ENCODE results near the gene TP53INP2.

The TP53INP2 gene

DNA sequence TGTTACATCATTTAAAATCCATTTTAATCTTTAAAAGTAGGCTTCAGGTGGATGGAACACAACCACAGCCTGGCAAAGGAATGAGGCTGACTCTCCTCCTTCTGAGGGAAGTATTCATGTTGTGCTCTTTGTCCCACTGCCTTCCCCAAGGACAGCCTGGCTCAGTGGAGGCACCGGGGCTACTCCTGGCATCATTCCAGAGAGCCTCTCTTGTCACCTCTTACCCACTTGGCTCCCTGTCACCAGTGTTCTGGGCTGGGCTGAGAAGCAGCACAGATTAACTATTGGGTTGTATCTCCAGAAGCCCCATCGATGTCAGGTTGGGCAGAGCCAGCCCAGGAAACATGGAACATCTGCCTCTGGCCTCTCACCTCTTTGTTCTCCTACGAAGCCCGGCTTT is 10.7 kb upstream of the TP53INP2 start:
- Histone ChIP-seq H3K4me3 (ENCODE audit: low read depth, low read length) (no peak overlapping the region), H3K36me3 (ENCODE audit: control insufficient read depth in 2 of 2, insufficient read depth in 1 of 2, low read length in 2 of 2) (no peaks in the 10 kb centered on the region), H3K27ac (ENCODE audit: extremely low read depth, low read depth, low read length) (no peak overlapping the region), H3K9me3 (ENCODE audit: control insufficient read depth, insufficient read depth, low read depth, low read length) (no peaks in the 10 kb centered on the region), H3K4me1 (ENCODE audit: control insufficient read depth, insufficient read depth, low read length) (no peaks in the 10 kb centered on the region)
- ChIA-PET CTCF (interaction anchor here (0.6 kb wide), 1 partner anchor 10 kb away, joined by 4 read pairs; no protein-coding TSS in a partner anchor), POLR2A (no interaction called here)
- TF ChIP-seq ZNF792 (tag by site-specific recombination; IDR thresholded peaks at IDR 0.05) (no peak), ZNF169 (tag by site-specific recombination; IDR thresholded peaks at IDR 0.05) (no peak), ZNF449 (tag by site-specific recombination; IDR thresholded peaks at IDR 0.05) (0 out of 2 replicates have a peak, but pooled peaks have one; percentile 31)

- Histone ChIP-seq H3K36me3 (ENCODE audit: control insufficient read depth in 2 of 2, insufficient read depth in 1 of 2, low read length in 2 of 2) (no peaks in the 10 kb centered on the region), H3K9me3 (ENCODE audit: control insufficient read depth, insufficient read depth, low read depth, low read length) (no peaks in the 10 kb centered on the region), H3K27ac (ENCODE audit: extremely low read depth, low read depth, low read length) (no peak overlapping the region), H3K4me1 (ENCODE audit: control insufficient read depth, insufficient read depth, low read length) (peaks cover 10% of the 10 kb centered on the region), H3K4me3 (ENCODE audit: low read depth, low read length) (no peak overlapping the region)
- ChIA-PET POLR2A (interaction anchor here (0.9 kb wide), 1 partner anchor 25 kb away, joined by 3 read pairs; the partner anchor contains the start of gene PIGU), CTCF (interaction anchor here (0.6 kb wide), 1 partner anchor 14 kb away, joined by 4 read pairs; no protein-coding TSS in a partner anchor)
- TF ChIP-seq ZBTB21 (tag by site-specific recombination; IDR thresholded peaks at IDR 0.05): no peak
- no peak for TF ChIP-seq PATZ1 (tag by site-specific recombination; IDR thresholded peaks at IDR 0.05)
- no peak for TF ChIP-seq ZBTB48 (tag by site-specific recombination; IDR thresholded peaks at IDR 0.05)
- TF ChIP-seq, protein P1, sequence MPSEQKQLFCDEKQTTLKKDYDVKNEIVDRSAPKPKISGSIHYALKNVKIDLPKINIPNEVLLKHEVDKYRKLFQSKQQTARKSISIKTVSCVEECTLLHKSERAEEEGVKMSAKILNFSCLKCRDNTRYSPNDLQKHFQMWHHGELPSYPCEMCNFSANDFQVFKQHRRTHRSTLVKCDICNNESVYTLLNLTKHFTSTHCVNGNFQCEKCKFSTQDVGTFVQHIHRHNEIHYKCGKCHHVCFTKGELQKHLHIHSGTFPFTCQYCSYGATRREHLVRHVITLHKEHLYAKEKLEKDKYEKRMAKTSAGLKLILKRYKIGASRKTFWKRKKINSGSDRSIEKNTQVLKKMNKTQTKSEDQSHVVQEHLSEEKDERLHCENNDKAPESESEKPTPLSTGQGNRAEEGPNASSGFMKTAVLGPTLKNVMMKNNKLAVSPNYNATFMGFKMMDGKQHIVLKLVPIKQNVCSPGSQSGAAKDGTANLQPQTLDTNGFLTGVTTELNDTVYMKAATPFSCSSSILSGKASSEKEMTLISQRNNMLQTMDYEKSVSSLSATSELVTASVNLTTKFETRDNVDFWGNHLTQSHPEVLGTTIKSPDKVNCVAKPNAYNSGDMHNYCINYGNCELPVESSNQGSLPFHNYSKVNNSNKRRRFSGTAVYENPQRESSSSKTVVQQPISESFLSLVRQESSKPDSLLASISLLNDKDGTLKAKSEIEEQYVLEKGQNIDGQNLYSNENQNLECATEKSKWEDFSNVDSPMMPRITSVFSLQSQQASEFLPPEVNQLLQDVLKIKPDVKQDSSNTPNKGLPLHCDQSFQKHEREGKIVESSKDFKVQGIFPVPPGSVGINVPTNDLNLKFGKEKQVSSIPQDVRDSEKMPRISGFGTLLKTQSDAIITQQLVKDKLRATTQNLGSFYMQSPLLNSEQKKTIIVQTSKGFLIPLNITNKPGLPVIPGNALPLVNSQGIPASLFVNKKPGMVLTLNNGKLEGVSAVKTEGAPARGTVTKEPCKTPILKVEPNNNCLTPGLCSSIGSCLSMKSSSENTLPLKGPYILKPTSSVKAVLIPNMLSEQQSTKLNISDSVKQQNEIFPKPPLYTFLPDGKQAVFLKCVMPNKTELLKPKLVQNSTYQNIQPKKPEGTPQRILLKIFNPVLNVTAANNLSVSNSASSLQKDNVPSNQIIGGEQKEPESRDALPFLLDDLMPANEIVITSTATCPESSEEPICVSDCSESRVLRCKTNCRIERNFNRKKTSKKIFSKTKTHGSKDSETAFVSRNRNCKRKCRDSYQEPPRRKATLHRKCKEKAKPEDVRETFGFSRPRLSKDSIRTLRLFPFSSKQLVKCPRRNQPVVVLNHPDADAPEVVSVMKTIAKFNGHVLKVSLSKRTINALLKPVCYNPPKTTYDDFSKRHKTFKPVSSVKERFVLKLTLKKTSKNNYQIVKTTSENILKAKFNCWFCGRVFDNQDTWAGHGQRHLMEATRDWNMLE (tag by site-specific recombination; conservative IDR thresholded peaks at IDR 0.05; ENCODE audit: low read depth): no peak
- TF ChIP-seq, protein P2, sequence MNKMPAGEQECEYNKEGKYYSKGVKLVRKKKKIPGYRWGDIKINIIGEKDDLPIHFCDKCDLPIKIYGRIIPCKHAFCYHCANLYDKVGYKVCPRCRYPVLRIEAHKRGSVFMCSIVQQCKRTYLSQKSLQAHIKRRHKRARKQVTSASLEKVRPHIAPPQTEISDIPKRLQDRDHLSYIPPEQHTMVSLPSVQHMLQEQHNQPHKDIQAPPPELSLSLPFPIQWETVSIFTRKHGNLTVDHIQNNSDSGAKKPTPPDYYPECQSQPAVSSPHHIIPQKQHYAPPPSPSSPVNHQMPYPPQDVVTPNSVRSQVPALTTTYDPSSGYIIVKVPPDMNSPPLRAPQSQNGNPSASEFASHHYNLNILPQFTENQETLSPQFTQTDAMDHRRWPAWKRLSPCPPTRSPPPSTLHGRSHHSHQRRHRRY (tag by site-specific recombination; IDR thresholded peaks at IDR 0.05): no peak
- no peak for TF ChIP-seq ZNF37A (tag by site-specific recombination; IDR thresholded peaks at IDR 0.05)
- no peak for TF ChIP-seq ZBTB44 (tag by site-specific recombination; IDR thresholded peaks at IDR 0.05)
- TF ChIP-seq, protein P3, sequence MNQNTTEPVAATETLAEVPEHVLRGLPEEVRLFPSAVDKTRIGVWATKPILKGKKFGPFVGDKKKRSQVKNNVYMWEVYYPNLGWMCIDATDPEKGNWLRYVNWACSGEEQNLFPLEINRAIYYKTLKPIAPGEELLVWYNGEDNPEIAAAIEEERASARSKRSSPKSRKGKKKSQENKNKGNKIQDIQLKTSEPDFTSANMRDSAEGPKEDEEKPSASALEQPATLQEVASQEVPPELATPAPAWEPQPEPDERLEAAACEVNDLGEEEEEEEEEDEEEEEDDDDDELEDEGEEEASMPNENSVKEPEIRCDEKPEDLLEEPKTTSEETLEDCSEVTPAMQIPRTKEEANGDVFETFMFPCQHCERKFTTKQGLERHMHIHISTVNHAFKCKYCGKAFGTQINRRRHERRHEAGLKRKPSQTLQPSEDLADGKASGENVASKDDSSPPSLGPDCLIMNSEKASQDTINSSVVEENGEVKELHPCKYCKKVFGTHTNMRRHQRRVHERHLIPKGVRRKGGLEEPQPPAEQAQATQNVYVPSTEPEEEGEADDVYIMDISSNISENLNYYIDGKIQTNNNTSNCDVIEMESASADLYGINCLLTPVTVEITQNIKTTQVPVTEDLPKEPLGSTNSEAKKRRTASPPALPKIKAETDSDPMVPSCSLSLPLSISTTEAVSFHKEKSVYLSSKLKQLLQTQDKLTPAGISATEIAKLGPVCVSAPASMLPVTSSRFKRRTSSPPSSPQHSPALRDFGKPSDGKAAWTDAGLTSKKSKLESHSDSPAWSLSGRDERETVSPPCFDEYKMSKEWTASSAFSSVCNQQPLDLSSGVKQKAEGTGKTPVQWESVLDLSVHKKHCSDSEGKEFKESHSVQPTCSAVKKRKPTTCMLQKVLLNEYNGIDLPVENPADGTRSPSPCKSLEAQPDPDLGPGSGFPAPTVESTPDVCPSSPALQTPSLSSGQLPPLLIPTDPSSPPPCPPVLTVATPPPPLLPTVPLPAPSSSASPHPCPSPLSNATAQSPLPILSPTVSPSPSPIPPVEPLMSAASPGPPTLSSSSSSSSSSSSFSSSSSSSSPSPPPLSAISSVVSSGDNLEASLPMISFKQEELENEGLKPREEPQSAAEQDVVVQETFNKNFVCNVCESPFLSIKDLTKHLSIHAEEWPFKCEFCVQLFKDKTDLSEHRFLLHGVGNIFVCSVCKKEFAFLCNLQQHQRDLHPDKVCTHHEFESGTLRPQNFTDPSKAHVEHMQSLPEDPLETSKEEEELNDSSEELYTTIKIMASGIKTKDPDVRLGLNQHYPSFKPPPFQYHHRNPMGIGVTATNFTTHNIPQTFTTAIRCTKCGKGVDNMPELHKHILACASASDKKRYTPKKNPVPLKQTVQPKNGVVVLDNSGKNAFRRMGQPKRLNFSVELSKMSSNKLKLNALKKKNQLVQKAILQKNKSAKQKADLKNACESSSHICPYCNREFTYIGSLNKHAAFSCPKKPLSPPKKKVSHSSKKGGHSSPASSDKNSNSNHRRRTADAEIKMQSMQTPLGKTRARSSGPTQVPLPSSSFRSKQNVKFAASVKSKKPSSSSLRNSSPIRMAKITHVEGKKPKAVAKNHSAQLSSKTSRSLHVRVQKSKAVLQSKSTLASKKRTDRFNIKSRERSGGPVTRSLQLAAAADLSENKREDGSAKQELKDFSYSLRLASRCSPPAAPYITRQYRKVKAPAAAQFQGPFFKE (tag by site-specific recombination; IDR thresholded peaks at IDR 0.05; ENCODE audit: borderline replicate concordance): no peak
- TF ChIP-seq ZNF555 (tag by site-specific recombination; conservative IDR thresholded peaks at IDR 0.05): no peak
- TF ChIP-seq ZFP37 (tag by site-specific recombination; IDR thresholded peaks at IDR 0.05): no peak
- no peak for TF ChIP-seq ZNF585B (tag by site-specific recombination; IDR thresholded peaks at IDR 0.05)
- no peak for TF ChIP-seq ZNF510 (tag by site-specific recombination; IDR thresholded peaks at IDR 0.05; ENCODE audit: insufficient replicate concordance)
These were observed 2.6 kb upstream of the TP53INP2 start for GRCh38 chr20:34701405-34702085.

All from HEK293 (cell line).